Measurements from ENCODE around the gene MELTF. TPM values are rescaled to one million over a fixed set of nuclear protein-coding genes. Genes with fewer than 3 reads are reported as not detected.

Gene MELTF
- total RNA-seq, 1 donor from 2014 or later = 61.5 TPM

DNA sequence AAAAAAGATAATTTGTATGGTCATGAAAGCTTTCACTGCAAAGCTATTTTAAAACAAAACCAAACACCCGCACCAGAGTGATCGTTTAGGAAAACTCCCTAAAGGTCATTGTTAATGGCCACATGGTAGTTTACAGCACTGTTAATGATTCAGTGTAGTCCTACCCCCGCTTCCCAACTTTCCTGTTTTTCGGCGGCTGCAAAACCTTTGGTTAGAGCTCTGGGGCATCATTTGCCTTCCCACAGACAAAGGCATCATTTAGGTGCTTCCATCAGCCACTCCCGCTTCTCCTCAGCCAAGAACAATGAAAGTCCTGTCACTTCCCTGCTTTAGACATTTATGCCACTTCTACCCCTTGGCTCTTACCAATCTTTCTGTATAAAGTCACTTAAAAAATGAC, 10.6 kb downstream of the MELTF start:
- DNase-seq = no peak
- H3K27me3 Mint-ChIP-seq = no peaks in the 10 kb centered on the region
- TF ChIP-seq, protein P1, sequence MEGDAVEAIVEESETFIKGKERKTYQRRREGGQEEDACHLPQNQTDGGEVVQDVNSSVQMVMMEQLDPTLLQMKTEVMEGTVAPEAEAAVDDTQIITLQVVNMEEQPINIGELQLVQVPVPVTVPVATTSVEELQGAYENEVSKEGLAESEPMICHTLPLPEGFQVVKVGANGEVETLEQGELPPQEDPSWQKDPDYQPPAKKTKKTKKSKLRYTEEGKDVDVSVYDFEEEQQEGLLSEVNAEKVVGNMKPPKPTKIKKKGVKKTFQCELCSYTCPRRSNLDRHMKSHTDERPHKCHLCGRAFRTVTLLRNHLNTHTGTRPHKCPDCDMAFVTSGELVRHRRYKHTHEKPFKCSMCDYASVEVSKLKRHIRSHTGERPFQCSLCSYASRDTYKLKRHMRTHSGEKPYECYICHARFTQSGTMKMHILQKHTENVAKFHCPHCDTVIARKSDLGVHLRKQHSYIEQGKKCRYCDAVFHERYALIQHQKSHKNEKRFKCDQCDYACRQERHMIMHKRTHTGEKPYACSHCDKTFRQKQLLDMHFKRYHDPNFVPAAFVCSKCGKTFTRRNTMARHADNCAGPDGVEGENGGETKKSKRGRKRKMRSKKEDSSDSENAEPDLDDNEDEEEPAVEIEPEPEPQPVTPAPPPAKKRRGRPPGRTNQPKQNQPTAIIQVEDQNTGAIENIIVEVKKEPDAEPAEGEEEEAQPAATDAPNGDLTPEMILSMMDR (IDR thresholded peaks at IDR 0.05) = no peak
- CTCF ChIA-PET = no interaction called here
- H3K9me3 Mint-ChIP-seq = no peaks in the 10 kb centered on the region
- H3K4me1 Mint-ChIP-seq = peaks cover 23% of the 10 kb centered on the region
- intact Hi-C loops (cut with micrococcal nuclease) = no loop called here
- POLR2A ChIA-PET = interaction anchor here (0.7 to 1.1 kb wide), 2 partner anchors 10 to 13 kb away, joined by 3 to 6 read pairs; partner anchors contain the start of gene MELTF
- ATAC-seq (ENCODE audit: low read depth) = no peak
- no peak overlapping the region for H3K4me3 Mint-ChIP-seq
- H3K36me3 Mint-ChIP-seq (ENCODE audit: low read depth) = no peaks in the 10 kb centered on the region
- H3K27ac Mint-ChIP-seq = no peak overlapping the region

DNA sequence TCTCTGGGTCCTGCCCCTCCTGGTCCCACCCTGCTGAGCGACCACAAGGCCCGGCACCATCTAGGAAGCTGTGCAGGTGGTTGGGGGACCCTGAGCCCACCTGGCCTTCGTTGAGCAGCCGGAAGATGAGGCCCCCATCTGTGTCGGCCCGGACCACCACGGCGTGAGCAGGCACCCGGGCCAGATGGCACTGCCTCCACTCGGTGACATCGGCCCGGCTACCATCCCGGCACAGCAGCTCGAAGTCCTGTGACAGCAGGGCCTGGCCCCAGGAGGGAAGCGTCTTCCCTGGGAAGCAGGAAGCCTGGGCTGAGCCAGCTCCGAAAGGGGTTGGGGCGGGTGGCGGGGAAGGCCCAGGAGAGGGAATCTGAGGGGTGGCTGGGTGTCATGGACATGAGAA, 12.6 kb downstream of the MELTF start:
- ChIA-PET CTCF (no interaction called here), POLR2A (interaction anchor here (0.6 to 2.1 kb wide), 3 partner anchors 12 to 682 kb away, joined by 3 to 8 read pairs (median 4); no protein-coding TSS in a partner anchor)
- intact Hi-C loops (cut with micrococcal nuclease) = no loop called here
- Mint-ChIP-seq H3K9me3 (no peaks in the 10 kb centered on the region), H3K4me3 (no peak overlapping the region), H3K27ac (no peak overlapping the region), H3K4me1 (peaks cover 3% of the 10 kb centered on the region), H3K27me3 (no peaks in the 10 kb centered on the region), H3K36me3 (ENCODE audit: low read depth) (no peaks in the 10 kb centered on the region)
- DNase-seq (peak; percentile 10), ATAC-seq (ENCODE audit: low read depth) (no peak)
- TF ChIP-seq, protein P1 (IDR thresholded peaks at IDR 0.05) = no peak

DNA sequence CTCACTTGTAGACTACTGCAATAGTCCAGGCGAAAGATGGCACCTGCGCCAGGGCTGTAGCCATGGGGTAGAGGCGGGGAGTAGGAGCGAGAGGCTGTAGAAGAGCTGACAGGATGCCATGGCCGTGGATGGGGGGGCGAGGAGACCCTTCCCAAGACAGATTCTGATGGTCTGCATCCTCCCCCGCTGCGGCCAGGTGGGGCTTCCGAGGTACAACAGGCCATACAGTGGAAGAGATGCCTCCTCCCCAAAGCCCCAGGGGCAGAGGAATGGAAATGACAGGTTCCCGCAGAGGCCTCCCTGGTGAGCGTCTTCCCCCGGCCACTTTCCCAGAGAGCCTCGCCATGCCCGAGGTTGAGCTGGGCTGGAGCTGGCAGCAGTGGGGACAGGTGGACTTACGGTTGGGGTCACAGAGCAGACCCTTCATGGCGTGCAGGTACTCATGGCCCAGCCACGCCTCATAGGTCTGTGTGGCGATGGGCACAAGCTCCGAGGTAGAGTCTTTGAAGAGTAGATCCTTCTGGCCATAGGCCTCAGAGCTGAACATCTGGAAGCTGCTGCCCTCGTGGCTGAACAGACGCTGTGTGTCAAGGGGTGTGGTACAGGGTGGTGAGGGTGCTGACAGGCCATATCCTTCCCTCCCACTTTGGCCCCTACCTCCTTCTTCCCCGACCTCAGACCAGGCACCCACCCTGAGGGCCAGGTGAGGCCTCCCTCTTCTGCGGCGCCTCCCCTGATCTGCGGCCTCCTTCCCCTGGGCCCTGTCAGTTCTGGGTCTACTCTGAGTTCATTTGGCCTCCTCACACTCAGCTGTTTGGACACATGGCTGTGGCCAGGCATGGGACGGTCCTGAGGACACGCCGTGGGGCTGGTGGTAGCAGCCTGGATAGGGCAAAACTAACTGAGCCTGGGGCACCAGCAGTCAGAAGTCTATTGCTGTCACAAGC, 13.6 kb downstream of the MELTF start:
- no peaks in the 10 kb centered on the region for H3K36me3 Mint-ChIP-seq (ENCODE audit: low read depth)
- H3K27me3 Mint-ChIP-seq = no peaks in the 10 kb centered on the region
- H3K9me3 Mint-ChIP-seq = no peaks in the 10 kb centered on the region
- CTCF ChIA-PET = no interaction called here
- no peak for ATAC-seq (ENCODE audit: low read depth)
- no peak for DNase-seq
- no peak overlapping the region for H3K27ac Mint-ChIP-seq
- intact Hi-C loops (cut with micrococcal nuclease) = no loop called here
- H3K4me1 Mint-ChIP-seq = no peaks in the 10 kb centered on the region
- POLR2A ChIA-PET = interaction anchor here (1.1 to 2.1 kb wide), 3 partner anchors 9 to 13 kb away, joined by 3 to 8 read pairs (median 3); no protein-coding TSS in a partner anchor
- H3K4me3 Mint-ChIP-seq = no peak overlapping the region
- TF ChIP-seq, protein P1 (IDR thresholded peaks at IDR 0.05) = no peak

DNA sequence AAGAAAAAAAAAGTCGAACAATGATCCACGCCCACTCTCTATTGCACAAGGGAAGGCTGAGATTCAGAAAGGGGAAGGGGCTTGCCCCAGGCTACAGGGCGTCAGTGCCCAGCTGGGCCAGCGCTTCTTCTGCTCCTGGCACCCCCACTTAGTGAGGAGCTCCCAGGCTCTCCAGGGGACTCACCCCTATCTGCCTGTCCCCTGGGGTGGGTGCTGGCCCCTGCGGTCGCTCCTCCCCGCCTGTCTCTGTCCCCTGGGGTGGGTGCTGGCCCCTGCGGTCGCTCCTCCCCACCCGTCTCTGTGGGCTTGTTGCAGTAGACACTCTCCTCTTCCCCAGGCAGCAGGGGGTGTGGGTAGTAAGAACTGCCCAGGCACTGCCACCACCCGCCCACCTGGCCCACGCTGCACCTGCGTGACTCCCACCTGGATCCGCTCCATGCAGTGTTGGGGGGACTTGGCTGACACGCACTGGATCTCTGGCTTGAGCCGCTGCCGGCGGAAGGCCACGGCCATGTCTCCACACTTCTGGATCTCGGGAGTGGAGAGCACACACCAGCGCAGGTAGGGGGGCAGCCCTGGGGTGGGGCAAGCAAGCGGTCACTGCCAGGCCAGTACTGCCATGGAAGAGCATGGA, 14.6 kb downstream of the MELTF start:
- no peaks in the 10 kb centered on the region for H3K27me3 Mint-ChIP-seq
- H3K4me3 Mint-ChIP-seq = no peak overlapping the region
- intact Hi-C loops (cut with micrococcal nuclease) = no loop called here
- ATAC-seq (ENCODE audit: low read depth) (no peak), DNase-seq (no peak)
- no peaks in the 10 kb centered on the region for H3K36me3 Mint-ChIP-seq (ENCODE audit: low read depth)
- no peaks in the 10 kb centered on the region for H3K4me1 Mint-ChIP-seq
- CTCF ChIA-PET = no interaction called here
- H3K27ac Mint-ChIP-seq = no peak overlapping the region
- POLR2A ChIA-PET = no interaction called here
- TF ChIP-seq, protein P1 (IDR thresholded peaks at IDR 0.05) = no peak
- H3K9me3 Mint-ChIP-seq = no peaks in the 10 kb centered on the region

DNA sequence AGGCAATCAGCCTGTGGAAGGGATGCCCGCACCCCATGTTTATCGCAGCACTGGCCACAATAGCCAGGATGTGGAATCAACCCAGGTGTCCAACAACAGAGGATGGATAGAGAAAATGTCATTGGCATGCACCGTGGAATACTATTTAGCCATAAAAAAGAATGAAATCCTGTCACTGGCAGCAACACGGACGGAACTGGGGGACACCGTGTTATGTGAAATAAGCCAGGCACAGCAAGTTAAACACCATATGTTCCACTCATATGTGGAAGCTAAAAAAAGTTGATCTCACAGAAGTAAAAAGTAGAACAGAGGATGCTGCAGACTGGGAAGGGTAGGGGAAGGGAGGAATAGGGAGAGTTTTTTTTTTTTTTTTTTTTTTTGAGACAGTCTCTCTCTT, 15.6 kb downstream of the MELTF start:
- Mint-ChIP-seq H3K4me3 (no peak overlapping the region), H3K27me3 (no peaks in the 10 kb centered on the region), H3K36me3 (ENCODE audit: low read depth) (no peaks in the 10 kb centered on the region), H3K4me1 (no peaks in the 10 kb centered on the region), H3K9me3 (no peaks in the 10 kb centered on the region), H3K27ac (no peak overlapping the region)
- TF ChIP-seq, protein P1 (IDR thresholded peaks at IDR 0.05) = no peak
- intact Hi-C loops (cut with micrococcal nuclease) = no loop called here
- no peak for DNase-seq
- no peak for ATAC-seq (ENCODE audit: low read depth)
- ChIA-PET CTCF (no interaction called here), POLR2A (no interaction called here)

Data from activated B cell treated with CpG ODN at 0.5 μM for 24 hours (primary cell).